Neural cell (in vitro differentiated cells): ENCODE data around the gene C12orf75. TPM values are rescaled to one million over a fixed set of nuclear protein-coding genes. Genes with fewer than 3 reads are reported as not detected.

ENCODE experiments used
- H2AFZ ChIP-seq: fragments of 200-600, 300-800 bp; sonication (generic), shearing (Covaris generic); 2 replicates; pipeline ENCODE4 v1.6.0; 2014; ENCODE audit warnings: low read depth, mild to moderate bottlenecking, antibody characterized with exemption, low read length, moderate library complexity
- H3F3A ChIP-seq: fragments of 200-600 bp; shearing (Covaris generic); 2 replicates; pipeline ENCODE4 v1.6.1; 2016; ENCODE audit warnings: mild to moderate bottlenecking, moderate library complexity, mixed read lengths, antibody characterized with exemption, low read length; ENCODE audit not compliant: insufficient read depth, poor library complexity, severe bottlenecking
- H3K27ac ChIP-seq: fragments of 200-600, 300-800 bp; sonication (generic), shearing (Covaris generic); 2 replicates; pipeline ENCODE4 v1.5.1; 2014; ENCODE audit warnings: mild to moderate bottlenecking, low read length, moderate library complexity
- H3K27me3 ChIP-seq: fragments of 300-800, 200-600 bp; sonication (generic), shearing (Covaris generic); 2 replicates; pipeline ENCODE4 v1.6.0; 2014; ENCODE audit warnings: mild to moderate bottlenecking, low read depth, low read length, moderate library complexity; ENCODE audit not compliant: insufficient read depth
- H3K36me3 ChIP-seq: fragments of 300-800, 200-600 bp; sonication (generic), shearing (Covaris generic); 2 replicates; pipeline ENCODE4 v1.5.1; 2014; ENCODE audit warnings: mild to moderate bottlenecking, antibody characterized with exemption, low read length, moderate library complexity; ENCODE audit not compliant: insufficient read depth
- H3K4me2 ChIP-seq: fragments of 300-800, 200-600 bp; sonication (generic), shearing (Covaris generic); 2 replicates; pipeline ENCODE4 v1.6.0; 2014; ENCODE audit warnings: mild to moderate bottlenecking, low read length
- H3K4me3 ChIP-seq: fragments of 300-800, 200-600 bp; sonication (generic), shearing (Covaris generic); 2 replicates; pipeline ENCODE4 v1.5.1; 2014; ENCODE audit warnings: mild to moderate bottlenecking, low read length, moderate library complexity
- H3K79me2 ChIP-seq: fragments of 200-600 bp; shearing (Covaris generic); replicated peaks from 2 replicates; pipeline ENCODE4 v1.6.0; 2014; ENCODE audit warnings: mild to moderate bottlenecking, low read length, moderate library complexity; ENCODE audit not compliant: insufficient read depth
- H3K9ac ChIP-seq: fragments of 300-800, 200-600 bp; sonication (generic), shearing (Covaris generic); 2 replicates; pipeline ENCODE4 v1.6.1; 2016; ENCODE audit warnings: mild to moderate bottlenecking, low read length, mixed read lengths
- H3K9me2 ChIP-seq: fragments of 200-600 bp; shearing (Covaris generic); 2 replicates; pipeline ENCODE4 v1.6.1; 2016; ENCODE audit warnings: mild to moderate bottlenecking, low read length, mixed read lengths; ENCODE audit not compliant: insufficient read depth
- H3K9me3 ChIP-seq: fragments of 200-600, 300-800 bp; sonication (generic), shearing (Covaris generic); 2 replicates; pipeline ENCODE4 v1.6.1; 2016; ENCODE audit warnings: mild to moderate bottlenecking, mixed run types, low read length, moderate library complexity, mixed read lengths
- H4K20me1 ChIP-seq: fragments of 200-600 bp; shearing (Covaris generic); 2 replicates; pipeline ENCODE4 v1.6.1; 2016; ENCODE audit warnings: mild to moderate bottlenecking, mixed run types; ENCODE audit not compliant: insufficient read depth
- EP300 ChIP-seq: fragments of 450-650 bp; conservative IDR thresholded peaks from 2 replicates; pipeline ENCODE4 v1.6.1; 2014; ENCODE audit warnings: antibody characterized with exemption, mild to moderate bottlenecking, moderate library complexity; ENCODE audit not compliant: poor library complexity, severe bottlenecking
- EZH2 ChIP-seq: fragments of 200-600, 300-800 bp; shearing (Covaris generic), sonication (generic); IDR thresholded peaks from 2 replicates; pipeline ENCODE4 v1.6.1; 2014; ENCODE audit warnings: antibody characterized with exemption, low read length, borderline replicate concordance, mild to moderate bottlenecking; ENCODE audit not compliant: insufficient read depth, poor library complexity, severe bottlenecking
- MXI1 ChIP-seq: fragments of 450-650 bp; conservative IDR thresholded peaks from 2 replicates; pipeline ENCODE4 v1.6.1; 2014; ENCODE audit warnings: antibody characterized with exemption, mild to moderate bottlenecking; ENCODE audit not compliant: poor library complexity, severe bottlenecking
- POLR2AphosphoS5 ChIP-seq: IDR thresholded peaks from 2 replicates; pipeline ENCODE4 v1.6.1; 2012
- RAD21 ChIP-seq: fragments of 450-650 bp; conservative IDR thresholded peaks from 2 replicates; pipeline ENCODE4 v1.6.1; 2014; ENCODE audit warnings: antibody characterized with exemption, mild to moderate bottlenecking, moderate library complexity
- SMC3 ChIP-seq: fragments of 450-650 bp; conservative IDR thresholded peaks from 2 replicates; pipeline ENCODE4 v1.6.1; 2014; ENCODE audit warnings: antibody characterized with exemption, mild to moderate bottlenecking, moderate library complexity; ENCODE audit not compliant: poor library complexity
- TAF1 ChIP-seq: IDR thresholded peaks from 2 replicates; pipeline ENCODE4 v1.6.1; 2012; ENCODE audit warnings: low read depth
- polyA plus RNA-seq: library from polyadenylated mRNA; depleted of rRNA; stranded (reverse); fragments of >200 nt; gene quantifications from 2 replicates; pipeline ENCODE4 v1.2.3, GENCODE V29; 2014
- TF ChIP-seq, protein P1 (sequence below): IDR thresholded peaks from 2 replicates; pipeline ENCODE4 v1.6.1; 2012; ENCODE audit warnings: borderline replicate concordance
- TF ChIP-seq, protein P2 (sequence below): fragments of 450-650 bp; IDR thresholded peaks from 2 replicates; pipeline ENCODE4 v1.5.1; 2014; ENCODE audit warnings: antibody characterized with exemption, mild to moderate bottlenecking, moderate library complexity; ENCODE audit not compliant: poor library complexity, severe bottlenecking

C12orf75 gene
- polyA plus RNA-seq, 1 donor from 2014 or later: 25.2 TPM

DNA sequence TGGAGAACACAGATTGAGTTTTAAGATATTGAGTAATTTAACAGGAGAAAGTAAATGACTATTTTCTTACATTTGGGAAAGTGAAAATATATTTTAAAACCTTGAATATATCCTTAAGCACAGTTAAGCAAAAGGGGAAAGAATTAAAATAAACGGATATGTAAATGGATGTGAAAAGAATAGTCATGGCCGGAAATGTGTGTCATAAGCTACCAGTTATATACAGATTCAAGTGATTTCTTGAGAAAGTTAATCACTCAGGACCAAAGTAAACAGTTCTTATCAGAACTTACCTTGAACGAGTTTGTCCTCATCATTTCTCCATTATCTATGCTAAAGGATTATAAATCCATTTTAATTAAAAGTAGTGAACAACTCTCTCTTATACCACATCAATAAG is 33.4 kb downstream of the C12orf75 start:
- H3K79me2 ChIP-seq: no peaks in the 10 kb centered on the region
- no peaks in the 10 kb centered on the region for H3K9me2 ChIP-seq

DNA sequence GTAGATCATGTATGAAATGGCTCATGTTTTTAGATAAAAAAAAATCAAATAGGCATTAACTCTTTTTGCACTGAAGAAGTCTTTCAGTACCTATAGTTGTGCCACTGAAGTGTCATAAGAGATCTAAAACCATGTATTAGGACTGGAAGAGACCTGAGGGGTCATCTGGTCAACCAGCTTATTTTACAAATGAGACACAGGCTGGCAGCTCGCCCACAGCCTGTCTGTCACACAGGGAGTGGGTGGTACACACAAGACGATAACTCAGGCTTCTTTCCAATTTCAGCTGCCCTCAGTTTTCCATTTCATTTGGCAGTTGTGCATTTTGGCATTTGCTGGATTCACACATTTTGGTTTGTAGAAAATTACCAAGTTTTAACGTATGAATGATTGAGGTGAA is 34.7 kb downstream of the C12orf75 start:
- Histone ChIP-seq H4K20me1 (no peaks in the 10 kb centered on the region), H3K9me3 (no peaks in the 10 kb centered on the region), H3K9me2 (no peaks in the 10 kb centered on the region), H3K4me3 (no peak overlapping the region), H3K4me2 (no peak overlapping the region), H2AFZ (no peak overlapping the region), H3F3A (no peaks in the 10 kb centered on the region), H3K79me2 (no peaks in the 10 kb centered on the region), H3K9ac (no peak overlapping the region), H3K27ac (no peak overlapping the region), H3K36me3 (no peaks in the 10 kb centered on the region), H3K27me3 (no peaks in the 10 kb centered on the region)
- TF ChIP-seq EZH2: no peak
- no peak for TF ChIP-seq EP300
- TF ChIP-seq, protein P1, sequence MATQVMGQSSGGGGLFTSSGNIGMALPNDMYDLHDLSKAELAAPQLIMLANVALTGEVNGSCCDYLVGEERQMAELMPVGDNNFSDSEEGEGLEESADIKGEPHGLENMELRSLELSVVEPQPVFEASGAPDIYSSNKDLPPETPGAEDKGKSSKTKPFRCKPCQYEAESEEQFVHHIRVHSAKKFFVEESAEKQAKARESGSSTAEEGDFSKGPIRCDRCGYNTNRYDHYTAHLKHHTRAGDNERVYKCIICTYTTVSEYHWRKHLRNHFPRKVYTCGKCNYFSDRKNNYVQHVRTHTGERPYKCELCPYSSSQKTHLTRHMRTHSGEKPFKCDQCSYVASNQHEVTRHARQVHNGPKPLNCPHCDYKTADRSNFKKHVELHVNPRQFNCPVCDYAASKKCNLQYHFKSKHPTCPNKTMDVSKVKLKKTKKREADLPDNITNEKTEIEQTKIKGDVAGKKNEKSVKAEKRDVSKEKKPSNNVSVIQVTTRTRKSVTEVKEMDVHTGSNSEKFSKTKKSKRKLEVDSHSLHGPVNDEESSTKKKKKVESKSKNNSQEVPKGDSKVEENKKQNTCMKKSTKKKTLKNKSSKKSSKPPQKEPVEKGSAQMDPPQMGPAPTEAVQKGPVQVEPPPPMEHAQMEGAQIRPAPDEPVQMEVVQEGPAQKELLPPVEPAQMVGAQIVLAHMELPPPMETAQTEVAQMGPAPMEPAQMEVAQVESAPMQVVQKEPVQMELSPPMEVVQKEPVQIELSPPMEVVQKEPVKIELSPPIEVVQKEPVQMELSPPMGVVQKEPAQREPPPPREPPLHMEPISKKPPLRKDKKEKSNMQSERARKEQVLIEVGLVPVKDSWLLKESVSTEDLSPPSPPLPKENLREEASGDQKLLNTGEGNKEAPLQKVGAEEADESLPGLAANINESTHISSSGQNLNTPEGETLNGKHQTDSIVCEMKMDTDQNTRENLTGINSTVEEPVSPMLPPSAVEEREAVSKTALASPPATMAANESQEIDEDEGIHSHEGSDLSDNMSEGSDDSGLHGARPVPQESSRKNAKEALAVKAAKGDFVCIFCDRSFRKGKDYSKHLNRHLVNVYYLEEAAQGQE: no peak
- no peak for TF ChIP-seq MXI1
- TF ChIP-seq SMC3: no peak

More for the DNA sequence above, 33.4 kb downstream of the C12orf75 start:
- Histone ChIP-seq H2AFZ (no peak overlapping the region), H3K36me3 (no peaks in the 10 kb centered on the region), H4K20me1 (no peaks in the 10 kb centered on the region), H3K4me3 (no peak overlapping the region), H3F3A (no peaks in the 10 kb centered on the region), H3K9ac (no peak overlapping the region), H3K27me3 (no peaks in the 10 kb centered on the region), H3K4me2 (no peak overlapping the region), H3K27ac (no peak overlapping the region), H3K9me3 (no peaks in the 10 kb centered on the region)
- TF ChIP-seq EZH2: no peak
- no peak for TF ChIP-seq EP300
- TF ChIP-seq, protein P2, sequence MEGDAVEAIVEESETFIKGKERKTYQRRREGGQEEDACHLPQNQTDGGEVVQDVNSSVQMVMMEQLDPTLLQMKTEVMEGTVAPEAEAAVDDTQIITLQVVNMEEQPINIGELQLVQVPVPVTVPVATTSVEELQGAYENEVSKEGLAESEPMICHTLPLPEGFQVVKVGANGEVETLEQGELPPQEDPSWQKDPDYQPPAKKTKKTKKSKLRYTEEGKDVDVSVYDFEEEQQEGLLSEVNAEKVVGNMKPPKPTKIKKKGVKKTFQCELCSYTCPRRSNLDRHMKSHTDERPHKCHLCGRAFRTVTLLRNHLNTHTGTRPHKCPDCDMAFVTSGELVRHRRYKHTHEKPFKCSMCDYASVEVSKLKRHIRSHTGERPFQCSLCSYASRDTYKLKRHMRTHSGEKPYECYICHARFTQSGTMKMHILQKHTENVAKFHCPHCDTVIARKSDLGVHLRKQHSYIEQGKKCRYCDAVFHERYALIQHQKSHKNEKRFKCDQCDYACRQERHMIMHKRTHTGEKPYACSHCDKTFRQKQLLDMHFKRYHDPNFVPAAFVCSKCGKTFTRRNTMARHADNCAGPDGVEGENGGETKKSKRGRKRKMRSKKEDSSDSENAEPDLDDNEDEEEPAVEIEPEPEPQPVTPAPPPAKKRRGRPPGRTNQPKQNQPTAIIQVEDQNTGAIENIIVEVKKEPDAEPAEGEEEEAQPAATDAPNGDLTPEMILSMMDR: no peak
- TF ChIP-seq RAD21: no peak
- TF ChIP-seq MXI1: no peak
- no peak for TF ChIP-seq TAF1
- TF ChIP-seq, protein P1: no peak
- no peak for TF ChIP-seq POLR2AphosphoS5
- no peak for TF ChIP-seq SMC3
